ENCODE data around the gene DNAJC8.

Gene DNAJC8

DNA sequence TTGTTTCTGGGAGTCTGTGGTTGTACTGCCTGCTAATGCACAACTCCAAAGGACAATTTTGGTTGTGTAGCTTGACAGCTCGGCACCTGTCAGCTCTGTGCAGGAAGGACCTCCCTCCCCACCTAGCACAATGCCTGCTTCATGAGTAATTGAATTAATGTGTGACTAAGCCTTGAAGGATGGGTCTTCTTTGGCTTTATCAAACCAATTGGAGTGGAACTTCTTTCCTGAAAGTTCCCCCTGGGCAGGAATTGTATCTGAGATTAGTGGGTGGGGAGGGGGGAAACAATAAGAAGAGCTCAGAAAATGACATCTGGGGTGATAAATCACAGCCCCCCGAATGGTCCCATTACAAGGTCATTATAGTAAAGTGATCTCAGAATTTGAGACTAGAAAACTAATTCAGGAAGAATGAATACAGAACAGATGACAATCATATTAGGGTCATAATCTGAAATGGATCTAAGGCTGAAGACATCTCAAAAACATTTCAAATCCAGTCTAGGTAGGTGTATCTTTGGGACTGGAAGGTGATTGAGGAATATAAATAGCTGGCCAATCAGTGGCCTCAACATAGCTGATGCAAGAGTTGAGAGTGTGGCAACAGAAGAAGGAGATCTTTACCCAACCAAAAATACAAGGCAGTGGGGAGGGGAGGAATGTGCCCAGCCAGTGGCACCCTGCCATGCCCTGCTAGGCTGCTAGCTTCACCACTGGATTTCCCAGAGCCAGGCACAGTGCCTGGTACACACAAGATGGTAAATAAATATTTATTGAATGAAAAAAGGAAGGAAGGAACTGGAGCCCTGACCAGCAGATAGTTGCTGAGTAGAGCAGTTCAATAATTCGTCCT lies 16.4 kb upstream of the DNAJC8 start:
- peak; percentile 29 for DNase-seq (ENCODE audit: low spot score)

GRCh38 chr1:28248273-28249012 lies 15.6 kb upstream of the DNAJC8 start:
- peak; percentile 75 for DNase-seq (ENCODE audit: low spot score)

DNA sequence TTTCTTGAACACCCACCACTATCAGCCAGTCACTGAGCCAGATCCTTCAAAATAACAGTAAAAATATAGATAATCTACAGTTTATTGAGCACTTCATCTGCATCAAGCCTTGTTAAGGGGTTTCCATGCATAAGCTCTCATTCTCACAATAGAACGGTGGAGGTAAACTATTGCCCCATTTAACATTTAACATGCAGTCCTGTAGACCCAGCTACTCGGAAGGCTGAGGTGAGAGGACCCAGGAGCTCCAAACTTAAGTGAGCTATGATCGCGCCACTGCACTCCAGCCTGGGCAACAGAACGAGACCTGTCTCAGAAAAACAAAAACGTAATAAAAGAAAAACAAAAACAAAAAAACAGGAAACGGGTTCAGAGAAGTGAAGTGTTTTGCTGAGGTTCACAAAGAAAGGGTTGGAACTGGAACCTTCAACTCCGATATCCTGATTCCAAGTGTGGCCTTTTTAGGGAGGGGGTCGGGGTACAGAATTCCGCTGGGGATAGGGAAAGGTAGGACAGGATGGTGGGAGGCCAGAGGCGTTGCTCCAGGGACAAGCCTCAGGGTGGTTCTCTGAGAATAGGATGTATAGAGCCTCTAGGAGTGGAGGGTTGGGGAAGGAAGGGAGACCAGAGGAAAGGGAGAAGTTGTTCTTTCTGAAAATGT lies 14.9 kb upstream of the DNAJC8 start:
- DNase-seq (ENCODE audit: low spot score) = no peak

GRCh38 chr1:28246427-28246832 lies 13.6 kb upstream of the DNAJC8 start:
- DNase-seq (ENCODE audit: low spot score) = peak; percentile 40

GRCh38 chr1:28244549-28245251 lies 11.9 kb upstream of the DNAJC8 start:
- peak; percentile 55 for DNase-seq (ENCODE audit: low spot score)

GRCh38 chr1:28243685-28244311 lies 11.0 kb upstream of the DNAJC8 start:
- DNase-seq (ENCODE audit: low spot score) = no peak

GRCh38 chr1:28241638-28242241 lies 8.9 kb upstream of the DNAJC8 start:
- no peak for DNase-seq (ENCODE audit: low spot score)

- no peak for DNase-seq (ENCODE audit: low spot score)
These were observed 7.2 kb upstream of the DNAJC8 start for GRCh38 chr1:28240024-28240423.

DNA sequence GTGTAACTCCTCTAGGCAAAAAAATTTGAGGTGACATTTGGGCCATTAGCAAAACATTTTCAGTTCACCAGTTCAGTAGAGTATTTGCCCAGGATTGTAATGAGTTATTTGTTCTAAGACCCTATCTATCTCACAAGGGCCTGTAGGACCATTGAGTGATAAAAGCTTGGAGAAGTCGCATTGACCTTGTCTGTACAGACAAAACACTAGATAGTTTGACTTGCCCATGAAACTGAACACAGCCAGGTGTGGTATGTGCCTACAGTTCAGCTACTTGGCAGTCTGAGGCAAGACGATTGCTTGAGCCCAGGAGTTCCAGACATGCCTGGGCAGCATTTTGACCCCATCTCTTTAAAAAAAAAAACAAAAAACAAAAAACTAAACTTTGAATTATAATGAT lies 6.2 kb upstream of the DNAJC8 start:
- no peak for DNase-seq (ENCODE audit: low spot score)

- DNase-seq (ENCODE audit: low spot score) = peak; percentile 17
These were observed 4.0 kb upstream of the DNAJC8 start for GRCh38 chr1:28236656-28237322.

GRCh38 chr1:28235755-28236655 lies 3.2 kb upstream of the DNAJC8 start, which contains the start of gene ATP5IF1:
Gene ATP5IF1, plus strand, starts transcription at chr1:28236124. Its CDS starts 60 bp downstream, at chr1:28236184.
- peak; percentile 99 for DNase-seq (ENCODE audit: low spot score)

GRCh38 chr1:28233264-28233606 lies 406 bp upstream of the DNAJC8 start:
- DNase-seq (ENCODE audit: low spot score) = no peak

GRCh38 chr1:28229996-28230395 lies 2.8 kb downstream of the DNAJC8 start:
- DNase-seq (ENCODE audit: low spot score) = no peak

DNA sequence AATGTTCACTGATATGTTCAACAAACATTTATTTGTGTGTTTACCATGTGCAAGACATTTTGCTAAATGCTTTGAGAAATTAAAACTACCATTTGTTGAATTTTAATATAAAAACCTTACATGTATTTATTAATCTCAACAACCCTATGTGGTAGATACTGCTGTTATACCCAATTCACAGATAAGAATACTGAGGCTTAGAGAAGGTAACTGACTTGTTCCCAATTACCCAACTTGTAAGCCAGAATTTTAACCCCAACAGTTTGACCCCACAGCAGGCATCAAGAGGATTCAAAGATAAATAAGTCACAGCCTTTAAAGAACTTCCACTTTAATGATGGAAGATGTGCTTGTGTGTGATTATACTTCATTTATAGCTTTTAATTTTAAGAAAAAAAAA lies 3.7 kb downstream of the DNAJC8 start:
- DNase-seq (ENCODE audit: low spot score) = no peak

GRCh38 chr1:28213315-28213714 lies 19.5 kb downstream of the DNAJC8 start:
- no peak for DNase-seq (ENCODE audit: low spot score)

DNA sequence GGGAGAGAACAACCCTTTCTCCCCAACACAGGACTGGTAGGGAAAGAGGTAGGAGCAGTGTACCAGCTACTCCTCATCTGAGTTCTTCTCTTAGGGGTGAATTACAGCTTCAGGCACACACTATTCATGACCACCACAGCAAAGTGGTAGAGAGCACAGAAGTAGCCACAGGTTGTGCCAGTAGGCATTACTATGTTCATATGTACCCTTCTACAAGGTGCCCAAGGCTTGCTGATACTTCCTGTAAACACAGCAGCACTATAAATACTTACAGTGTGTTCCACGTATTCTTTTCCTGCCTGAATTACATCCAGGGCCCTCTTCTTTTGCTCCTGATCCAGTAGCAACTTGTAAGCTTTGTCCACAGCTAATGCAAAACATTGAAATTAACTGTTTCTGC lies 23.1 kb downstream of the DNAJC8 start:
- no peak for DNase-seq (ENCODE audit: low spot score)

DNA sequence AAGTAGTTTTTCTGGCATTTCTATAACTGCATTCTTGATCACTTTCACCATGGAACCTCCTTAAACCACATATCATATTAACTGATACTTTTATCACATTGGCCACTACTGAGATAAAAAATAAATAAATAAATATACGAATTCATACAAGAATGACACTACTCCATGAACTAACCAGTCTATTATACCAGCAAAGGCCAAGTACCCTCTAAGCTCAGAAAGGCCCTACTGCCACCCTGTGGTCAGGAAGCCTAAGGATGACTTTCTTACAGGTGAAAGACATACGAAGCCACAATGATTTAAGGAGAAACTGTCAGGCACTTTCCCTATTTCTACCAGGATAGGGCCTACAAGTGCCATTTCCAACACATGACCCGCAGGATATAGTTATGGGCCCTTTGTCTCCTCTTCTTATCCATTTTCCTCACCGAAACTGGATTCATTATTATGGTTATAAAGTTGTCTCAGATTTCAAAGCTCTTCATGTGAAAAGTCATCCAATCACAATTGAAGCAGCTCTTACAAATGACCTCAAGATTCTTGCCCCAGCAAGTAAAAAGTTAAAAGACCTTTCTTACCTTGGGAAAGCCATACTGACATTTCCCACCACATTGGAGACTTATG lies 23.9 kb downstream of the DNAJC8 start:
- DNase-seq (ENCODE audit: low spot score) = peak; percentile 63

DNA sequence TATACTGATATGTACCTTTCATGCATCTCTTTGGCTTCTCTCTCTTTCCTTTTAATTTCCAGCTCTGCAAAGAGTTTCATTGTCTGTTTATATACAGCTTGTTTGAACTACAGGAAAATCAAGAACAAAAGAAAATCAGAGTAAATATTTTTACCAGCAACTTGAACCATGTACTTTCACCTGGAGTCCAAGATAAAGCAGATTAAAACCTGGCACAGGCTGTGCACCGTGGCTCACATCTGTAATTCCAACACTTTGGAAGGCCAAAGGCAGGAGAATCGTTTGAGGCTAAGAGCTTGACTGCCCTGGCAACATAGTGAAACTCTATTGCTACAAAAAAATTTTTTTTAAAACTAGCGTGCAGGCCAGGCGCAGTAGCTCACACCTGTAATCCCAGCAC lies 27.6 kb downstream of the DNAJC8 start:
- DNase-seq (ENCODE audit: low spot score) = no peak

DNA sequence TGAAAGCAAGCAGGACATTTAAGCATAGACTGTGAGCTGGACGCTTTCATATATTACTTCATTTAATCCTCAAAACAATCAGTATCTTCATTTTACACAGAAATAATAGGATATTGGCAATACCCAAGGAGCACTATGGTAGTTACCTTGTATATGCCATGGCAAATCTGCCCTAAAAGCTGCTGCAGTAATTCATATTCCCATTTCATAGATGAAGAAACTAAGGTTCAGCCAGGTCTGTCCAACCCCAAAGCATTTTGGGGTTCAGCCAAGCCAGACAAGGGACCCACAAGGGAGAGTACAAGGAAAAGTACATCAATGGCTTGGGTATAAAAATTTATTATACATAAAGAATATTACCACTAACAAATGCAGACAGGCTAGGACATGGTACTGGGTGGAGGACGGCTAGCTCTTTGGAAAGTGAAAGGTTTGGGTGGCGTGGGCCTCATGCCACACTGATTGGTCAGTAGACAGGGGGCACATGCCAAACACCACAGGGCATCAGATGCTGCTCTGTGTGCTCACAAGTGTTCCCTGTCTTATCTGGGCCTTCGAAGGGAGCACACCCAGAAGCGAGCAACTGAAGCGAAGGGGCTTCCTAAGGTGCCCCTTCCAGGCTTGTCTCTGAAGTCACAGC lies 32.5 kb downstream of the DNAJC8 start:
- no peak for DNase-seq (ENCODE audit: low spot score)
